Neural progenitor cell (in vitro differentiated cells): ENCODE data around the gene PHF13.

Experiments
- CTCF ChIP-seq: fragments of 200-600 bp; sonication (generic); IDR thresholded peaks from 2 replicates; pipeline ENCODE4 v1.5.1; 2017; ENCODE audit warnings: antibody characterized with exemption, mild to moderate bottlenecking
- EZH2phosphoT487 ChIP-seq: fragments of 200-600 bp; sonication (generic); IDR thresholded peaks from 2 replicates; pipeline ENCODE4 v1.6.1; 2017; ENCODE audit warnings: antibody characterized with exemption

- TF ChIP-seq CTCF (peak; percentile 26), EZH2phosphoT487 (peak; percentile 9)
Measured at GRCh38 chr1:6603915-6604558, 9.5 kb upstream of the PHF13 start.
